GM18861 (cell line): ENCODE measurements around the gene SLC9A5.

Source experiments
- ATAC-seq: cut with Tn5 transposase; IDR thresholded peaks from one replicate; pipeline ENCODE4 v1.9.1; 2021; ENCODE audit not compliant: unreplicated experiment

Gene SLC9A5, protein sequence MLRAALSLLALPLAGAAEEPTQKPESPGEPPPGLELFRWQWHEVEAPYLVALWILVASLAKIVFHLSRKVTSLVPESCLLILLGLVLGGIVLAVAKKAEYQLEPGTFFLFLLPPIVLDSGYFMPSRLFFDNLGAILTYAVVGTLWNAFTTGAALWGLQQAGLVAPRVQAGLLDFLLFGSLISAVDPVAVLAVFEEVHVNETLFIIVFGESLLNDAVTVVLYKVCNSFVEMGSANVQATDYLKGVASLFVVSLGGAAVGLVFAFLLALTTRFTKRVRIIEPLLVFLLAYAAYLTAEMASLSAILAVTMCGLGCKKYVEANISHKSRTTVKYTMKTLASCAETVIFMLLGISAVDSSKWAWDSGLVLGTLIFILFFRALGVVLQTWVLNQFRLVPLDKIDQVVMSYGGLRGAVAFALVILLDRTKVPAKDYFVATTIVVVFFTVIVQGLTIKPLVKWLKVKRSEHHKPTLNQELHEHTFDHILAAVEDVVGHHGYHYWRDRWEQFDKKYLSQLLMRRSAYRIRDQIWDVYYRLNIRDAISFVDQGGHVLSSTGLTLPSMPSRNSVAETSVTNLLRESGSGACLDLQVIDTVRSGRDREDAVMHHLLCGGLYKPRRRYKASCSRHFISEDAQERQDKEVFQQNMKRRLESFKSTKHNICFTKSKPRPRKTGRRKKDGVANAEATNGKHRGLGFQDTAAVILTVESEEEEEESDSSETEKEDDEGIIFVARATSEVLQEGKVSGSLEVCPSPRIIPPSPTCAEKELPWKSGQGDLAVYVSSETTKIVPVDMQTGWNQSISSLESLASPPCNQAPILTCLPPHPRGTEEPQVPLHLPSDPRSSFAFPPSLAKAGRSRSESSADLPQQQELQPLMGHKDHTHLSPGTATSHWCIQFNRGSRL

GRCh38 chr16:67248401-67249177 lies at the start of gene SLC9A5:
SLC9A5 (plus strand) TSS chr16:67248979; CDS start chr16:67249015, 36 bp downstream.
- ATAC-seq: no peak

GRCh38 chr16:67199011-67199807 lies 49.6 kb upstream of the SLC9A5 start, which contains the start of gene ELMO3:
ELMO3 (plus strand) TSS chr16:67199131; CDS start chr16:67199327, 196 bp downstream.
- ATAC-seq: no peak

GRCh38 chr16:67199808-67200198 lies 49.0 kb upstream of the SLC9A5 start:
- ATAC-seq: no peak

DNA sequence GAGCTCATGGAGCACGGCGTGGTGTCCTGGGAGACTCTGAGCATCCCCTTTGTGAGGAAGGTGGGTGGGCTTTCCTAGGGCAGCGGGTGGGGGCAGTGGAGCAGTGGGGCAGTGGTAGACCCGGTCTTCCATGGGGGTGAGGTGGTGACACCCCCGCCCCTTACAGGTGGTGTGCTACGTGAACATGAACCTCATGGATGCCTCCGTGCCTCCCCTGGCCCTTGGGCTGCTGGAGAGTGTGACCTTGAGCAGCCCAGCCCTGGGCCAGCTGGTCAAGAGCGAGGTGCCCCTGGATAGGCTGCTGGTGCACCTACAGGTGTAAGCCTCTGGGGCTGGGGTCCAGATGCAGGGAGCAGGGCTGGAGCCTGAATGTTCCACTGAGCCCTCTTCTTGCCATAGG lies 48.3 kb upstream of the SLC9A5 start:
- ATAC-seq: no peak

DNA sequence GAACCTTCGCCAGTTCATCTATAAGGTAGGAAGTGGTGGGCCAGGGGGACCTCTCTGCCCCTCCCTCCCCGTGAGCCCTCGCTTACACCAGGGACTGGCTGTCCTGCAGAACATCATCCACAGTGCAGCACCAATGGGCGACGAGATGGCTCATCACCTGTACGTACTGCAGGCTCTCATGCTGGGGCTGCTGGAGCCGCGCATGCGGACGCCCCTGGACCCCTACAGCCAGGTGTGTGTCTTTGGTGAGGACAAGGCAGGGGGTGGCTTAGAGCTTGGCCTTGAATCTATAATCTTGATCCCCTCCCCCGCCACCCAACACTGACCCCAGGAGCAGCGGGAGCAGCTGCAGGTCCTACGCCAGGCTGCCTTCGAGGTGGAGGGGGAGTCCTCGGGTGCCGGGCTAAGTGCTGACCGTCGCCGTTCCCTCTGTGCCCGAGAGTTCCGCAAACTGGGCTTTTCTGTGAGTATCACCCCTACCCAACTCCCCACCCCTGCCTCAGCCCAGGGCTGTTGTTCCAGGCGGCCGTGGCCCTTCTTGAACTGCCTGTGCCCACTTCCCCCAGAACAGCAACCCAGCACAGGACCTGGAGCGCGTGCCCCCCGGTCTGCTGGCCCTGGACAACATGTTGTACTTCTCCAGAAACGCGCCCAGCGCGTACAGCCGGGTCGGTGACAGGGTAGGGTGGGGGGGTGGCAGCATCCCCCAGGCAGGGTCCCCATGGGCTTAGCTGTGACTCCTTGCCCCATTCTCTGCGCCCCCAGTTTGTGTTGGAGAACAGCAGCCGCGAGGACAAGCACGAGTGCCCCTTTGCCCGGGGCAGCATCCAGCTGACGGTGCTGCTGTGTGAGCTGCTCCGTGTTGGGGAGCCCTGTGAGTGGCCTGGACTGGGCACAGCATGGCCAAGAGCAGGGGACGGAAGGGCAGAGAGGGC lies 47.1 kb upstream of the SLC9A5 start:
- ATAC-seq: no peak

- ATAC-seq: no peak
These were observed 46.4 kb upstream of the SLC9A5 start for GRCh38 chr16:67202426-67202825.

DNA sequence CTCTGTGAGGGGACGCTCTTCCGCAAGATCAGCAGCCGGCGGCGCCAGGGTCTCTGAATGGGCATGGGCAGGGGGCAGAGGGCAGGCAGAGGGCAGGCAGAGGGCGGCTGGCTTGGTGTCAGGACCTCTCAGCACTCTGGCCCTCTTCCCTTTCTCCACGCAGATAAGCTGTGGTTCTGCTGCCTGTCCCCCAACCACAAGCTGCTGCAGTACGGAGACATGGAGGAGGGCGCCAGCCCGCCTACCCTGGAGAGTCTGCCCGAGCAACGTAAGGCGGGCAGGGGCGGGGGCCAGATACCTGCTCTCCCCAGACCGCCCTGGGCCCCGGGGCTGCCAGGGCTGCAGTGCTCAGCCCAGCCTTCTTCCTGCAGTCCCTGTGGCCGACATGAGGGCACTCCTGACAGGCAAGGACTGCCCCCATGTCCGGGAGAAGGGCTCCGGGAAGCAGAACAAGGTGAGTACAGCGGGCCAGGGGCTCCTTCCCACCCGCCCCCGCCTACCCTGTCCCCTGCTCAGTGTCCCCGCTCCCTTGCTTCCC lies 45.8 kb upstream of the SLC9A5 start:
- ATAC-seq: no peak

DNA sequence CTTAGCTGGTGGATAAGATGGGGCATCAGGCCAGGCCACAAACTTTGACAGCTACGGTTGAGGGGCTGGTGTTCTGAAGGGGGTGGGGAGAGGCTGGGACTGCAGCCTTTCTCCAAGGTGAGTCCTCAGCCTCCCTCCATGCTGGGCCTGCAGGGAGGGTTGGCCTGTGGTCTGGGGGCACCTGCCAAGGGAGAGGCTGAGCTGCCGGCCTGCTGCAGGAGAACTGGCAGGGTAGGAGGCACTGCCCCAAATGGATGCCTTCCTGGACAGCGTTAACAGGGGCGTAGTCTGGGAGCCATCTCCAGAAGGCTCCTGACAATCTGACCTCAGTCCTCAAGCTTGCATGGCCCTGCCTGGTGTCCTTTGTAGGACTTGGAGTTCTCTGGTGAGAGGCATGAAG lies 44.7 kb upstream of the SLC9A5 start:
- no peak for ATAC-seq

DNA sequence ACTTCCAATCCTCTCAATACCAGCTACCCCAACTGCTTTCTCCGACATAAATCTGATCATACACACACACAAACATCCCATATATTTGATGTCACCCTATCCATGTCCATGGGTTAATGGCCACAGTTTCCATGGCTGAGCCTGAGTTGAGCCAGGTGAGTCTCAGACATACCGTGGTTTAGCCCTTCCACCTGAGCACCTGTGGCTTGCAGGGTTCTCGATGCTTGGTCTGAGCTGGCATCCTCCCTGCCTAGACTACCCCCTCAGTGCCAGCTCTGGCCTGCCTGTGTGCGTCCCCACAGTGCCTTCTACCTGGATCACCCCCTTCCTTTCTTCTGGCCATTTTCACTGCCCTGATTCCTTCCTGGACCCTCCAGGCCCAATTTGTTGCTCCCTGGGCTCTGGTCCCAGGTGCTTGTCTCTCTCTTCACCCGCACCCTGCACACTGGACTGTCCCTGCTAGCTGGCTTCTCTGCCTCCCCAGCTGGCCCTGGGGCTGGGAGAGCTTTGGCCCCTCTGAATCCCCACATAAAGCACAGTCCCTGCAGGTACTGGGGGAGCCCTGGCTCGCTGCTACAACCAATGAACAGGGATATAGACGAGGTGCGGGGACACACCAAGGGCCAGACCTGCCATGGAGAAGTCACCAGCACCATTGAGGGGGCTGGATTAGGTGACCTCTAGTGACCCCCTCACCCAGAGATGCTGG lies 42.5 kb upstream of the SLC9A5 start:
- no peak for ATAC-seq

GRCh38 chr16:67206838-67207248 lies 41.9 kb upstream of the SLC9A5 start:
- no peak for ATAC-seq

GRCh38 chr16:67207249-67208091 lies 41.3 kb upstream of the SLC9A5 start:
- ATAC-seq: no peak

DNA sequence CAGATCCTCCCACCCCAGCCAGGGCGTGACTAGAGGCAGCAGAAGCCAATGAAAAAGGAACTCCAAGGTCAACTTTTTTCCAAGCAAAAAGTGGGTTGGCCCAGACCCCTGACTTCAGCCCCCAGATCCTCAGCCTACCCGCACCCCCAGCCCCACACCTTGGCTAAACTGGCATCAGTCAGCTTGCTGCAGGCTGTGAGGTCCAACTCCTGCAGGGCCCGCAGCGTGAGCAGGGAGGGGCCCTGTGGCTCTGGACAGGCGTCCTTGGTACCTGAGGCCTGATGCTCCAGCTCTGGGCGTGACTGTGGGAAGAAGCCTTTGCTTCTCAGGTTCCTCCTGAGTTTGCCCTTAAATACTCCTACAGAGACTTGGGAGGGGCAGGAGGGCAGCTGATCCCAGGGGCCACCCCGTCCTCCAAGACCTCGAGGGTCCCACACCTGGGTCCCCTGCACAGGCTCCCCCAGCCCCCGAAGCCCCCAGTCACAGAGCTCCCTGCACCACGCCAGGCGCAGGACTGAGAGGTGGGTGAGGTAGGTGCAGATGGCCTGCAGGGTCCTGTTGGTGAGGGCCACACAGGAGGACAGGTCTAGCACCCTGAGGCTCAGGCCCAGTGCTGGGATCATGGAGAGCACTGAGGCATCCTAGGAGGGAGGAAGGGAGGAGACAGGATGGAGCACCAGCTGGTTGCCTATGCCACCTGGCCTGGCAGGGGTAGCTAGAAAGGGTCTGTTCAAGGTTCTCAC lies 40.5 kb upstream of the SLC9A5 start:
- ATAC-seq: no peak

- no peak for ATAC-seq
These were observed 39.2 kb upstream of the SLC9A5 start for GRCh38 chr16:67209565-67209964.

DNA sequence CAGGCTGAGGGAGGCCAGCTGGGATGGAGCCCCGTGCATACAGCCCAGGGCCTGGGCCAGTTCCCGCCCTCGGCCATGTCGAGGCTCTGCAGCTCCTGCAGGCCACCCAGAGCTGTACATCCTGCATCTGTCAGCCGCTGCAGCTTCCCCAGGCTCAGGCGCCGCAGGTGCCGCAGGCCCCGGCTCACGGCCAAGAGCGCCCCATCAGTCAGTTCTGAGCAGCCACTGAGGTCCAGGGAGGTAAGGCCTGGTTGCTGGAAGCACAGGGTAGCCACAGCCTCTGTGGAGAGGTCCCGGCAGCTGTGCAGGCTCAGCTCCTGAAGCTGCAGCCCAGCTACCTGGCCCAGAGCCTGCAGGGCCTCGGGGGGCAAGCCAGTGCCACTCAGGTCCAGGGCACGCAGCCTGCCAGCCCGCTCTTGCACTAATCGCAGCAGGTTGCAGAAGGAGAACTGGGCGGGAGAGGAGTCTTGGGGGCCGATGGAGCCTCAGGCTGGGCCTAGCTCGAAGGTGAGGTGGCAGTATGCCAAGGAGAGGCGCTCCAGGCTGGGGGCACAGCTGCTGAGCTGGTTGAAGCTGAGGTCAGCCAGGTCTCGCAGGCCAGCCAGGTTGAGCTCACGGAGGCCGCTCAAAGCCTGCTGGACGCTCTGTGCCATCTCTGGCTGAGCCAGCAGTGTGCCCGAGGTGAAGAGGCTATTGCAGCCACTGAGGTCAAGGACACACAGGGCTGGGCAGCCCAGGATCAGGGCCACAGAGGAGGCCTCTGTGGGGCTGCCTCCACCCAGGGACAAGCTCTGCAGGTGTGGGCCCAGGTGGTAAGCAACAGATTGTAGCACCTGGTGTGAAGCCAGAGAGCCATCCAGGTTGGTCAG lies 38.5 kb upstream of the SLC9A5 start:
- no peak for ATAC-seq

GRCh38 chr16:67211674-67212073 lies 37.1 kb upstream of the SLC9A5 start:
- no peak for ATAC-seq

- no peak for ATAC-seq
These were observed 36.0 kb upstream of the SLC9A5 start for GRCh38 chr16:67212766-67213165.
